ENCODE data around the gene MAD1L1.
A peak's percentile ranks its signal among the peaks of the same experiment; 100 is the strongest.
"Not testable (repeated sequence)": the region's sequence is repeated elsewhere in the genome, so short reads cannot be mapped to it uniquely, and the experiment has no call there.

MAD1L1 gene

GRCh38 chr7:1875392-1876199 is 357.1 kb downstream of the MAD1L1 start:
- not testable (repeated sequence) for H3K9me3 ChIP-seq; H3K4me1 ChIP-seq; H3K36me3 ChIP-seq; H3K4me3 ChIP-seq (ENCODE audit: low read depth, low read length); H3K27me3 ChIP-seq; DNase-seq
- peak; percentile 33; the same call in 1 of the 2 replicates for TF ChIP-seq CTCF (IDR thresholded peaks at IDR 0.05; ENCODE audit: low read depth, low read length)

GRCh38 chr7:1874590-1875391 is 358.0 kb downstream of the MAD1L1 start:
- not testable (repeated sequence) for H3K27me3 ChIP-seq; DNase-seq; H3K36me3 ChIP-seq; H3K9me3 ChIP-seq; H3K4me3 ChIP-seq (ENCODE audit: low read depth, low read length); H3K4me1 ChIP-seq

DNA sequence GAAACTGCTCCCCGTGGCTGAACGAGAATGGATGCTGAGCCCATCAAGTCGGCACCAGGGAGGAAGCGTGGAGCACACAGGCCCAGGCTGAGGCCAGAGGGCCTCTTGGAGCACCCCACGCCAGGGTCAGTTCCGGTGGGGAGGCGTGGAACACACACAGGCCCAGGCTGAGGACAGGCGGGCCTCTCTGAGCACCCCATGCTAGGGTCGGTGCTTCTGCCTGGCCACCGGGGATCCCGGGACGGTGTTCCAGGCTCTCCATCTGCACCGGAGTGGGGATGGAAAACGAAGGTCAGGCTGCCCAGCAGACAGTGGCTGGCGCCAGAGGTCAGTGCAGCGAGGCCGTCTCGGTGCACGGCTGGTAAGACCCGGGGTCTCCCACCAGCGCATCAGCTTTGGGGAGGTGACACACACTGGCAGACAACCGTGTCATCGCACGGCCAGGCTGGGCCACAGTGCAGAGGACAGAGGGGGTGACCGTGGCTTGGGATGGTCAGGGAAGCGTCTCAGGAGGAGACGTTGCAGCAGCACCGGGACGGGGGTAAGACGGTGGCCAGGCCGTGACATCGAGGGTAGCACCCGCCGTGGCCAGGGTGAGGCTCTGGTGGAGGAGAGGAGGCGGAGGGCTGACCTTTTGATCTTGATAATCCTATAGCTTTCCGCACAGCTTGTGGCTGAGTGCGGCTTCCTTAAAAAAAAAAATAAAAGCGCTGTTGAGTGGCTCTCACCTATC is 358.7 kb downstream of the MAD1L1 start:
- no peaks in the 10 kb centered on the region for H3K4me1 ChIP-seq
- no peaks in the 10 kb centered on the region; the same call in 1 of the 2 replicates for H3K9me3 ChIP-seq
- H3K4me3 ChIP-seq (ENCODE audit: low read depth, low read length) = no peak overlapping the region
- no peak for DNase-seq
- no peak for TF ChIP-seq CTCF (IDR thresholded peaks at IDR 0.05; ENCODE audit: low read depth, low read length)
- H3K27me3 ChIP-seq = no peaks in the 10 kb centered on the region
- H3K36me3 ChIP-seq = no peaks in the 10 kb centered on the region

- Histone ChIP-seq H3K27me3 (no peaks in the 10 kb centered on the region), H3K9me3 (no peaks in the 10 kb centered on the region; the same call in 1 of the 2 replicates), H3K4me1 (no peaks in the 10 kb centered on the region), H3K36me3 (no peaks in the 10 kb centered on the region), H3K4me3 (ENCODE audit: low read depth, low read length) (no peak overlapping the region)
- no peak for TF ChIP-seq CTCF (IDR thresholded peaks at IDR 0.05; ENCODE audit: low read depth, low read length)
- no peak for DNase-seq
These were observed 359.3 kb downstream of the MAD1L1 start for GRCh38 chr7:1873421-1873820.

- Histone ChIP-seq H3K4me3 (ENCODE audit: low read depth, low read length) (no peak overlapping the region), H3K36me3 (no peaks in the 10 kb centered on the region), H3K4me1 (no peaks in the 10 kb centered on the region), H3K27me3 (no peaks in the 10 kb centered on the region), H3K9me3 (no peaks in the 10 kb centered on the region; the same call in 1 of the 2 replicates)
- DNase-seq = no peak
- no peak for TF ChIP-seq CTCF (IDR thresholded peaks at IDR 0.05; ENCODE audit: low read depth, low read length)
These were observed 359.7 kb downstream of the MAD1L1 start for GRCh38 chr7:1873070-1873405.

DNA sequence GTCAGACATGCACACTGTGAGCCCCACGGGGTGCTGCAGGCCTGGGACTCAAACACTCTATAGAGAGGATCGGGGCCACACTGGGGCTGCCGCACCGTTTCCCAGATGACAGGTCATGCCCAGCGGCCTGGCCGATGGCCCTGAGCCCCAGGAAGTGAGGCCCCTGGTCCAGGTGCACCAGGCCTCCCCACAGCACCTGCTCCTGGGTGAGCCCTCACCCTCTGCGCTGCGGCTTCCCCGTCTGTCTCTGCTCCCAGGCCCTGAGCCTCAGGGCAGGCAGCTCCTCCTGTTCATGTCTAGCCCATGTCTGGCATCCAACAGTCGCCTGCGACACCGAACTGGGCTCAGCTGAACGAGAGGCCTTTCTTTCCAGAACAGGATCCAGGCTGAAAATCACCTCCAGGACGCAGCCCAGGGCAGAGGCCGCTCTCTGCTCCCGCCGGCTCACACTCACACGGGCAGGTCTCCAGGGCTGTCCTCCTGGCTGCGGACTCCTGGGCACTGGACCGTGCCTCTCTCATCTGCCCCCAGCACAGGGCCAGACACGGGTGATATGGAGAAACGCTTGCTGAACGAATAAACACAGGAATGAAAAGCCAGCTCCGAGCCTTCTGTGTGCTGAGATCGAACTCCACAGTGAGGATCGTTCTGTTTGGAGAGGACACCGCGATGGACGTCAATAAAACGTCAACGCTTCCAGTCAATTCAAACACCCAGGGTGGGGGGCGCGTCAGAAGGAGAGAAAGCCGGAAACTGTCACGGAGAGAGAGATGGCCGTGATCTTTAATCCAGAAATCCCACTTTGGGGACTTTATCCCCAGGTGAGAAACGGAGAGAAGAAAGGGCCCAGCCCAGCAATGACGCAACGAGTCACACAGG is 360.3 kb downstream of the MAD1L1 start:
- TF ChIP-seq CTCF (IDR thresholded peaks at IDR 0.05; ENCODE audit: low read depth, low read length) = no peak
- Histone ChIP-seq H3K4me1 (no peaks in the 10 kb centered on the region), H3K9me3 (no peaks in the 10 kb centered on the region; the same call in 1 of the 2 replicates), H3K4me3 (ENCODE audit: low read depth, low read length) (no peak overlapping the region), H3K36me3 (no peaks in the 10 kb centered on the region), H3K27me3 (no peaks in the 10 kb centered on the region)
- no peak for DNase-seq

Data from BE2C (cell line).